WERI-Rb-1 (cell line): ENCODE results near the gene NTNG1.

Source experiments
- DNase-seq: peaks from one replicate; pipeline ENCODE4 v3.0.0-alpha.2; 2020
- H3K27ac ChIP-seq: fragments of 250-450 bp; sonication (Bioruptor Pico); 2 replicates; pipeline ENCODE4 v1.5.1; 2020; ENCODE audit warnings: mild to moderate bottlenecking, moderate library complexity
- H3K27me3 ChIP-seq: fragments of 250-450 bp; sonication (Bioruptor Pico); 2 replicates; pipeline ENCODE4 v1.5.1; 2021; ENCODE audit warnings: mild to moderate bottlenecking, low read depth, moderate library complexity; ENCODE audit not compliant: insufficient read depth, severe bottlenecking
- H3K36me3 ChIP-seq: fragments of 250-450 bp; sonication (Bioruptor Pico); 2 replicates; pipeline ENCODE4 v1.5.1; 2020; ENCODE audit warnings: mild to moderate bottlenecking, moderate library complexity
- H3K4me3 ChIP-seq: 2 replicates; pipeline ENCODE4 v1.5.1; 2011; ENCODE audit warnings: low read depth, mild to moderate bottlenecking, control low read depth, low read length
- H3K9me3 ChIP-seq: fragments of 250-450 bp; sonication (Bioruptor Pico); 2 replicates; pipeline ENCODE4 v1.5.1; 2021; ENCODE audit warnings: mild to moderate bottlenecking, moderate library complexity; ENCODE audit not compliant: severe bottlenecking
- CTCF ChIP-seq: IDR thresholded peaks from 2 replicates; pipeline ENCODE4 v1.5.1; 2011; ENCODE audit warnings: low read depth, mild to moderate bottlenecking, control low read depth, inconsistent platforms, low read length

NTNG1 gene

GRCh38 chr1:107363154-107363553 is 222.3 kb downstream of the NTNG1 start:
- DNase-seq = no peak
- no peaks in the 10 kb centered on the region for H3K9me3 ChIP-seq
- no peaks in the 10 kb centered on the region for H3K27me3 ChIP-seq
- no peaks in the 10 kb centered on the region for H3K36me3 ChIP-seq
- H3K27ac ChIP-seq = no peak overlapping the region
- no peak for TF ChIP-seq CTCF
- H3K4me3 ChIP-seq = no peak overlapping the region

- Histone ChIP-seq H3K36me3 (no peaks in the 10 kb centered on the region), H3K4me3 (no peak overlapping the region), H3K27me3 (no peaks in the 10 kb centered on the region), H3K27ac (no peak overlapping the region), H3K9me3 (no peaks in the 10 kb centered on the region)
- DNase-seq = no peak
- no peak for TF ChIP-seq CTCF
Measured at GRCh38 chr1:107365527-107366240, 224.8 kb downstream of the NTNG1 start.

GRCh38 chr1:107378426-107378825 is 237.6 kb downstream of the NTNG1 start:
- no peak overlapping the region for H3K27ac ChIP-seq
- TF ChIP-seq CTCF = no peak
- no peak for DNase-seq
- no peaks in the 10 kb centered on the region for H3K9me3 ChIP-seq
- no peaks in the 10 kb centered on the region for H3K36me3 ChIP-seq
- H3K27me3 ChIP-seq = no peaks in the 10 kb centered on the region
- H3K4me3 ChIP-seq = no peak overlapping the region

- no peak overlapping the region for H3K27ac ChIP-seq
- DNase-seq = no peak
- no peaks in the 10 kb centered on the region for H3K9me3 ChIP-seq
- H3K27me3 ChIP-seq = no peaks in the 10 kb centered on the region
- H3K36me3 ChIP-seq = no peaks in the 10 kb centered on the region
- TF ChIP-seq CTCF = no peak
- no peak overlapping the region for H3K4me3 ChIP-seq
Measured at GRCh38 chr1:107378866-107379265, 238.0 kb downstream of the NTNG1 start.

GRCh38 chr1:107379826-107380225 is 239.0 kb downstream of the NTNG1 start:
- no peak for DNase-seq
- no peak for TF ChIP-seq CTCF
- H3K36me3 ChIP-seq = no peaks in the 10 kb centered on the region
- no peak overlapping the region for H3K27ac ChIP-seq
- H3K9me3 ChIP-seq = no peaks in the 10 kb centered on the region
- no peak overlapping the region for H3K4me3 ChIP-seq
- no peaks in the 10 kb centered on the region for H3K27me3 ChIP-seq
